NCI-H2107 treated with DMSO at 0.1 percent for 48 hours (cell line): ENCODE results near the gene C1orf35.

Experiments used
- DNase-seq: peaks from one replicate; lab custom pipeline; 2025; ENCODE audit not compliant: unreplicated experiment; lab: John Stamatoyannopoulos, UW

The C1orf35 gene

DNA sequence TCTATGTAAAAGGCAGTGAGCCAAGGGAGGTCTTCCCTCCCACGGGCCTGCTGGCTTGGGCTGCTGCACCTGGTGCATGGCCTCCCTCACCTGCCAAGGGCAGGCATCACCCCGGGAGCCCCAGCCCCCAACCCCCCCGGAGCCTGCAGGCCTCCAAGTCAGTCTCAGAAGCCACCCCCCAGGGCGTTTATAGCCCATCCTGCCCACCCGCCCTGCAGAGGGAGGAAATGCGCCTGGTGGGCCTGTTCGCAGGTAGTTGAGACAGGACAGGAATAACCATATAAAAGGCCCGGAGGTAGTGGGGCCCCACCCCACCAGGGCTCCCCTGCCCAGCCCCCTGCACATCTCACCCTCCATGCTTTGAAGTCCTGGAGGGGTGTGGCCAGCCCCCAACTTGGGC is 38.8 kb downstream of the C1orf35 start:
- DNase-seq: no peak

DNA sequence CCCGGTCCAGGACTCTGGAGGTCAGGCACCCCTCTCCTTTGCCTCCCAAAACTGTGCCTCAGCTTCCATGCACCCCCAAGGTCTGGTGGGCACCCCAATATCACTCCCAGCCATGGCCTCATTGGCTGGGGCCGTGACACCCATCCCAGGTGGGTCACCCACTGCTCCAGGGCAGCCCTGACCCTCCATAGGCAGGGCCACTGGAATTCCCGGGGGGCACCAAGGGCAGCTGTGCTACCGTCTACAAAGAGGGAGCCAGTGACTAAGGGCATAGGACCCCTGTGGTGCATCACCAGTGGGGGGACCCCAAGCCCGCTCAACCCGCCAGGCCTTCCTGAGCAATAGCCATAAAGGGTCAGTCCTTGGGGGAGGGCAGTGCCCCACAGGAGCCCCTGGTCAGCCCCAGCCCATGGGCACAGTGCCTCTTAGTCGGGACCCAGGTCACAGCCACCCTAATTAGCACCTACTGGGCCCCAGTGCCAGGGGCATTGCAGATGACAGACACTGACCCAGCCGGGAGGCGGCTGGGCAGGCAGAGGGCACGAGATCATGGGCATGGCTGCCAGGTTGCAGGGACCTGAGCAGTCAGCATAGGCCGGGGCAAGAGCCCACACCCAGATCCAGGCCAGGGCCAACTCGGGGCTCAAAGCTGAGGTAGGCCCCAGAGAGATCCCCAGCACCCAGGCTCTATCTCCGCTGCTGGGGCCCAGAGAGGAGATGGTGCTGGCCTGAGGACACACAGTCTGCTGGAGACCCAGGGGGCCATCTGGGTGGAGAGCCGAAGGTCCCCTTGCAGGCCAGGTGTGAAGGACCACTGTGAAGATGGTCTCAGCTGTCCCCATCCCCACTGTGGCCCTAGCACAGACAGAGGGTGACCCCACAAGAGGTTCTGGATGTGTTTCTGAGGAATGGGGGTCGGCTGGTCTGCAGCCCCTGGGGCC is 39.6 kb downstream of the C1orf35 start:
- DNase-seq: no peak

DNA sequence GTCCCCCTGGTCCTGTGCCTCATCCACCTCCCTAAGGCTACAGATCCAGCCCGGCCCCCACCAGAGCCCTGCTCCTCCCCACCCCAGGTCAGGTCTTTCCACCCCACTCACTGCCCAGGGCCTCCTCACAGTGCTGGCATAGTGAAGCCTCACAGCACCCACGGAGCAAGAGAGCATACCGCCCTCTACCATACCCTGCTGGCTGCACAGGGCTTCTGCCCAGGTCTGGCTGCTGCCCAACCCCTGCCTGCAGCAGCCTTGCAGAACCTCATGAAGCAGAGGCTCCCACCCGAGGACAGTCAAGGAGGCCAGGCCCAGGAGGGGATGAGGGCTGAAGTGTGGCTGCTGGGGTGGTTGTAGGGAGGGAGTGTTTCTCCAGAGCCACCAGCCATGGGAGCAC is 40.3 kb downstream of the C1orf35 start:
- no peak for DNase-seq

DNA sequence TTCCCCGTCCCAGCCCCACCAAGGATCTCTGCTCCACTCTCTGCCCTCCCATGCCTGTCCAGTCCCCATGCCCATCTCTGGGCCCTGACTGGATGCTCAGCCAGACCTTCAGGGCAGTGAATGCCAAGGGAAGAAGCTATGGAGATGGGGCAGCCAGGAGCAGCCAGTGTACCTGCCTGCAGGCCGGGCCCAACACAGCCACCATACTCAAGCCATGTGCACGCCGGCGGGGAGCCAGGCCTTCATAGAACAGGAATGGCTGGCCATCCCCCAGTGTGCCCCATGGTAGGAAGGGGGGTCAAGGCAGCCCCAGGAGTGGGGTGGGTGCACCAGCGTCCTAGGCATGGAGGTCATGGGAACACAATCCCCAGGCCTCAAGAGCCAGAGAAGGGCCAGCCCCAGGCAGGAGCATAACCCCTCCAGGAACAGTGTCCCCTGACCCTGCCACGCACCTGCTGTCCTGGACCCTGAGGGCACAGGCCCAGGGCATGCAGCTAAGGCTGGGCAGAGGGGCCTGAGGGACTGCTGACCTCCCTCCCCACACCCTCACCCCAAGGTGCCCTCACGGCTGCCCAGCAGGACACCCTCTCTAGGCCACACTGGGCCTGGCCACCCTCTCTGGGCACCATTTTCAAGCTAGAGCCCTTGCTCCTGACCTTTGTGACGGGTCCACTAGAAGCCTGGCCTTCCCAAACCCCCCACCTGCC is 40.9 kb downstream of the C1orf35 start:
- no peak for DNase-seq

DNA sequence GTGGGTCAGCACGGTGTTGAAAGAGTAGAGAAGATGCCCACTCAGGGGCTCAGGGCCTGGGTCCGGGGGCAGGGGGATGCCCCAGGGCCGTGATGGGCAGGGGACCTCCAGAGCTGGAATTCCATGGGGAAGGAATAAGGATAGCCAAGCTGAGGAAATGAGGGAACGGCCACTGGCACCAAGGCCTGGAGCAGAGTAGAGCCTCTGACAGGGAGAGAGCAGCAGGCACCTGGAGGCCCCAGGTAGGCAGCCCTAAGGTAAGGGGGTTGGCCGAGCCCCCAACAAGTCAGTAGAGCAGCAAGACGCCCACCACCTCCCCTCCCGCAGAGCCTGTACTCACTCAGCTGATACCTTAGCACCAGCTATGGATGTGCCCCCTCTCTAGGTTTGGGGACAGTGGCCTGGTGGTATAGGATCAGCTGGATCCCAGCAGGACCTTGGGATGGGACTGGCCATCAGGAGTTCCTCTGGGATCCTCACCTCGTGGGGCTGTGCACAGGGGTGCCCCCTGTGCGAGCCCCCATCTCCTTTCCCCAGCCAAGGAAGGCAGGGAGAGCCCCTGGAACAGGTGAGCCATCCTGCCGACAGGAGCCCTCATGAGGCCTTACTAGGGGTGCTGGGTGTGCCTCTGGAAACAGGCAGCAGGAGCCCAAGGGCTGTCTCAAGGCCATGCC is 41.6 kb downstream of the C1orf35 start:
- DNase-seq: no peak

DNA sequence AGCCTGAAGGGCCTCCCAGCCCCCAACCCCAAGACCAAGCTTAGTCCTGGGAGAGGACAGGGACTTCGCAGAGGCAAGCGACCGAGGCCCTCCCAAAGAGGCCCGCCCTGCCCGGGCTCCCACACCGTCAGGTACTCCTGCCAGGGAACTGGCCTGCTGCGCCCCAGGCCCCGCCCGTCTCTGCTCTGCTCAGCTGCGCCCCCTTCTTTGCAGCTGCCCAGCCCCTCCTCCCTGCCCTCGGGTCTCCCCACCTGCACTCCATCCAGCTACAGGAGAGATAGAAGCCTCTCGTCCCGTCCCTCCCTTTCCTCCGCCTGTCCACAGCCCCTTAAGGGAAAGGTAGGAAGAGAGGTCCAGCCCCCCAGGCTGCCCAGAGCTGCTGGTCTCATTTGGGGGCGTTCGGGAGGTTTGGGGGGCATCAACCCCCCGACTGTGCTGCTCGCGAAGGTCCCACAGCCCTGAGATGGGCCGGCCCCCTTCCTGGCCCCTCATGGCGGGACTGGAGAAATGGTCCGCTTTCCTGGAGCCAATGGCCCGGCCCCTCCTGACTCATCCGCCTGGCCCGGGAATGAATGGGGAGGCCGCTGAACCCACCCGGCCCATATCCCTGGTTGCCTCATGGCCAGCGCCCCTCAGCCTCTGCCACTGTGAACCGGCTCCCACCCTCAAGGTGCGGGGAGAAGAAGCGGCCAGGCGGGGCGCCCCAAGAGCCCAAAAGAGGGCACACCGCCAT is 42.5 kb downstream of the C1orf35 start:
- no peak for DNase-seq

DNA sequence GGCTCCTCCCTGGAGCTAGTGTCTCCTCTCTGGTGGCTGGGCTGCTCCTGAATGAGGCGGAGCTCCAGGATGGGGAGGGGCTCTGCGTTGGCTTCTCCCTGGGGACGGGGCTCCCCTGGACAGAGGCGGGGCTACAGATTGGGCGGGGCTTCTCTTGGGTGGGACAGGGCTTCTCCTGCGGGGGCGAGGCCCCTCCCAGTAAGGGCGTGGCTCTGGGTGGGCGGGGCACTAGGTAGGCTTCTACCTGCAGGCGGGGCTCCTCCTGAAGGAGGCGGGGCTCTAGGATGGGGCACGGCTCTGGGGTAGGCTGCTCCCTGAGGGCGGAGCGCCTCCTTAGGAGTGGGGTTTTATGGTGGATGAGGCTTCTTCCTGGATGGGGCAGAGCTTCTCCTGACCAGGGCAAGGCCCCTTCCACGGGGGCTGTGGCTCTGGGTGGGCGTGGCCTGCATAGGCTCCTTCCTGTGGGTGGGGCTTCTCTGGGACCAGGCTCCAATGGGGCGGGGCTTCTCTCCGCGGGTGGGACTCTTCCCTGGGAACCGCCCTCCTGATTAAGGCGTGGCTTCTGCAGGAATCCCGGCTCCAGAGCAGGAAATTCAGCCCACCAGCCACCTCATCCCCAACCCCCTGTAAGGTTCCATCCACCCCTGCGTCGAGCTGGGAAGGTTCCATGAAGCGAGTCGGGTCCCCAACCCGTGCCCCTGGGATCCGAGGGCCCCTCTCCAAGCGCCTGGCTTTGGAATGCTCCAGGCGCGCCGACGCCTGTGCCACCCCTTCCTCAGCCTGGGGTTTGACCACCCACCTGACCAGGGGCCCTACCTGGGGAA is 43.3 kb downstream of the C1orf35 start:
- DNase-seq: no peak

DNA sequence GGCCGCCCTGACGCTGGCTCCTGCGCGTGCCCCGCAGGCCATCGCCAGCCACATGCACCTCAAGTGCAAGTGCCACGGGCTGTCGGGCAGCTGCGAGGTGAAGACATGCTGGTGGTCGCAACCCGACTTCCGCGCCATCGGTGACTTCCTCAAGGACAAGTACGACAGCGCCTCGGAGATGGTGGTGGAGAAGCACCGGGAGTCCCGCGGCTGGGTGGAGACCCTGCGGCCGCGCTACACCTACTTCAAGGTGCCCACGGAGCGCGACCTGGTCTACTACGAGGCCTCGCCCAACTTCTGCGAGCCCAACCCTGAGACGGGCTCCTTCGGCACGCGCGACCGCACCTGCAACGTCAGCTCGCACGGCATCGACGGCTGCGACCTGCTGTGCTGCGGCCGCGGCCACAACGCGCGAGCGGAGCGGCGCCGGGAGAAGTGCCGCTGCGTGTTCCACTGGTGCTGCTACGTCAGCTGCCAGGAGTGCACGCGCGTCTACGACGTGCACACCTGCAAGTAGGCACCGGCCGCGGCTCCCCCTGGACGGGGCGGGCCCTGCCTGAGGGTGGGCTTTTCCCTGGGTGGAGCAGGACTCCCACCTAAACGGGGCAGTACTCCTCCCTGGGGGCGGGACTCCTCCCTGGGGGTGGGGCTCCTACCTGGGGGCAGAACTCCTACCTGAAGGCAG is 44.0 kb downstream of the C1orf35 start:
- no peak for DNase-seq

DNA sequence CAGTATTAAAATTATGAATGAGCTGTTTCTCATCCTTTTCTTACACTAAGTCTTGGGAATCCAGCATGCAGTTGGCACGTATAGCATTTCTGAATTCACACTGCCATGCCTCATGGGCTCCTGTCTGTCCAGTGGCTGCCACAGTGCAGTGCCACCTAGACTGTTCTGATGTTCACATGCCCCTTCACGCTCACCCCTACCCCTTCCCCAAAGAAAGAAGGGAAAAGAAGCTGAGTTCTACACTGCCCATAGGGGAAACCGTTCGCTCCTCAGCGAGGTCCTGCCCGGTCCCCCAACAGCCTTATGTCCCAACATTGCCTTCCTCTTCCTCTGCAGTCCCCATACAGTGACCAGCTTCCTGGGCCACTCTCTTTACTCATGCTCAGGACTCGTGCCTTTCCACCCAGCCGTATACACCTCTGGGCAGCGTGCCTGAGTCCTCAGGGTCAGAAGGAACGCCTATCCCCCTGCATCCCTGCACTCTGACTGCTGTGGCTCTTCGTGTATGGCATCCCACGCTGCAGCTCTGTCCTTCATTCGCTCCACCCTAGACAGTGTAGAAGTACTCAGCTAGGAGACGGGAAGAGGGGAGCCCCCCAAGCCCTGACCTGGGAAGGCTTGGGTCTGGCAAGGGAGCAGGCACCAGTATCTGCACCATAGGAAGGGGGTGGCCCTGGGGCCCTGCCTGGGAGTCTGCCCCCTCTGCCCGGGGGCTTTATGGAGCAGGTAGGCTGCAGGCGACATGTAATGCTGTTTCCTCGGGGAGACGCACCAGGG is 44.8 kb downstream of the C1orf35 start:
- DNase-seq: no peak
